Nephron (organoid): ENCODE measurements around the gene KDM6A.
"Not testable (repeated sequence)": the region's sequence is repeated elsewhere in the genome, so short reads cannot be mapped to it uniquely, and the experiment has no call there.

Experiments used
- H3K27ac Mint-ChIP-seq, 3 experiments: 2 replicates each; pipeline ENCODE4 v1.8.0; 2020; ENCODE audit warnings: mixed read lengths in 3 of 3, mild to moderate bottlenecking in 2 of 3, moderate library complexity in 1 of 3
- H3K27me3 Mint-ChIP-seq: 2 replicates; pipeline ENCODE4 v1.8.0; 2021; ENCODE audit warnings: low read depth, mild to moderate bottlenecking, moderate library complexity, mixed read lengths
- H3K36me3 Mint-ChIP-seq: 2 replicates; pipeline ENCODE4 v1.8.0; 2020; ENCODE audit warnings: low read depth, mixed read lengths
- H3K4me1 Mint-ChIP-seq: 2 replicates; pipeline ENCODE4 v1.8.0; 2020; ENCODE audit warnings: mixed read lengths
- H3K4me3 Mint-ChIP-seq, 3 experiments: 2 replicates each; pipeline ENCODE4 v1.8.0; 2020; ENCODE audit warnings: mild to moderate bottlenecking in 3 of 3, mixed read lengths in 3 of 3, moderate library complexity in 2 of 3
- H3K9me3 Mint-ChIP-seq: 2 replicates; pipeline ENCODE4 v1.8.0; 2020; ENCODE audit warnings: mixed read lengths
- CTCF ChIP-seq, 3 experiments: fragments of 200-600 bp; sonication (generic); IDR thresholded peaks; one replicate each; pipeline ENCODE4 v1.5.0; 2021; ENCODE audit warnings: antibody characterized with exemption in 3 of 3; ENCODE audit not compliant: unreplicated experiment in 3 of 3

Gene KDM6A

GRCh38 chrX:44996277-44996676 lies 123.3 kb downstream of the KDM6A start:
- H3K36me3 Mint-ChIP-seq, result peaks cover 32% of the 10 kb centered on the region
- H3K9me3 Mint-ChIP-seq, result peaks cover 23% of the 10 kb centered on the region
- no peak overlapping the region for H3K4me3 Mint-ChIP-seq
- H3K27me3 Mint-ChIP-seq, result no peaks in the 10 kb centered on the region
- TF ChIP-seq CTCF (IDR thresholded peaks at IDR 0.05; ENCODE audit: unreplicated experiment in 3 of 3), result no peak
- H3K4me1 Mint-ChIP-seq, result peaks cover 5% of the 10 kb centered on the region
- H3K27ac Mint-ChIP-seq, result no peak overlapping the region

GRCh38 chrX:44997282-44997812 lies 124.4 kb downstream of the KDM6A start:
- Mint-ChIP-seq H3K27ac (peak overlapping the region in 1 of 3 experiments; percentile 65), H3K4me3 (no peak overlapping the region), H3K27me3 (no peaks in the 10 kb centered on the region), H3K4me1 (peaks cover 5% of the 10 kb centered on the region), H3K36me3 (peaks cover 29% of the 10 kb centered on the region), H3K9me3 (peaks cover 21% of the 10 kb centered on the region)
- TF ChIP-seq CTCF (IDR thresholded peaks at IDR 0.05; ENCODE audit: unreplicated experiment in 3 of 3), result no peak

GRCh38 chrX:44997888-44998287 lies 124.9 kb downstream of the KDM6A start:
- no peak for TF ChIP-seq CTCF (IDR thresholded peaks at IDR 0.05; ENCODE audit: unreplicated experiment in 3 of 3)
- H3K36me3 Mint-ChIP-seq, result peaks cover 27% of the 10 kb centered on the region
- no peak overlapping the region for H3K4me3 Mint-ChIP-seq
- H3K4me1 Mint-ChIP-seq, result peaks cover 5% of the 10 kb centered on the region
- no peaks in the 10 kb centered on the region for H3K27me3 Mint-ChIP-seq
- H3K9me3 Mint-ChIP-seq, result peaks cover 19% of the 10 kb centered on the region
- H3K27ac Mint-ChIP-seq, result peak overlapping the region in 2 of 3 experiments; percentile 18 to 65

DNA sequence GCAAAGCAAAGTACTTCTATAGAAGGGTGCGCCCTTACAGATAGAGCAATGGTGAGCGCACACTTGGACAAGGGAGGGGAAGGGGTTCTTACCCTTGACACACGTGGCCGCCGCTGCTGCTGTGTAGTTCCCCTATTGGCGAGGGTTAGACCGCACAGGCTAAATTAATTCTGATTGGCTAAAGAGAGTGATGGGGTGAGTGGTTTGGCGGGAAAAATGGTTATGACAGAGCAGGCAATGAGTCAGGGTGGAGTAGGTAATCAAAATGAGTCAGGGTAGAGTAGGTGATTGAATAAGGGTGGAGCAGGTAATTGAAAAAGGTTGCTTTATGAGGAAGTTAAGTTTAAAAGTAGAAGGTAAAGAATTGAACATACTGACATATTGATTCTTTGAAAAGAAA lies 126.2 kb downstream of the KDM6A start:
- H3K9me3 Mint-ChIP-seq, result peaks cover 13% of the 10 kb centered on the region
- H3K27ac Mint-ChIP-seq, H3K4me3 Mint-ChIP-seq, H3K4me1 Mint-ChIP-seq, H3K27me3 Mint-ChIP-seq: not testable (repeated sequence)
- peaks cover 17% of the 10 kb centered on the region for H3K36me3 Mint-ChIP-seq

GRCh38 chrX:44999872-45000271 lies 126.9 kb downstream of the KDM6A start:
- not testable (repeated sequence) for H3K27ac Mint-ChIP-seq, H3K4me3 Mint-ChIP-seq, H3K9me3 Mint-ChIP-seq, H3K4me1 Mint-ChIP-seq, H3K27me3 Mint-ChIP-seq
- peaks cover 17% of the 10 kb centered on the region for H3K36me3 Mint-ChIP-seq

DNA sequence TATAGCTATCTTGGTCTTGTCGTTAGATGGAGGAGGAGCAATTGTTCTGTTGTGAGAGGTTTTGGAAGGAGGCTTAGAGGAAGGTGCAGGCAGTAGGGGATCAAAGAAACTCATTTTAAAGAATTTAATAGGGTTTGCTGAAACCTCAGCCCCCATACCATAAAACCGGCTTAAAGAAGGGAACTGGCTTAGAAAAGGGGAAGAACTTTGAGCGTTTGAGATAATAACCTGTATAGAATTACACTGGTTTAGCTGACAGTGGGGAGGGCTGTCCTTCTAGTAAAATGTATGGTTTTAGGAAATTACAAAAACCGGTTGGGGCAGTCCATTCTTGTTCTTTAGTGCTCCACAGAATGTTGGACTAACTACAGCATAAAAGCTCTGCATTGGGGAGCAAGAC lies 128.1 kb downstream of the KDM6A start:
- H3K27ac Mint-ChIP-seq, result peak overlapping the region in 1 of 3 experiments; percentile 17
- no peak for TF ChIP-seq CTCF (IDR thresholded peaks at IDR 0.05; ENCODE audit: unreplicated experiment in 3 of 3)
- H3K4me3 Mint-ChIP-seq, result no peak overlapping the region

GRCh38 chrX:45003085-45003484 lies 130.1 kb downstream of the KDM6A start:
- Mint-ChIP-seq H3K9me3 (peaks cover 14% of the 10 kb centered on the region), H3K27ac (peak overlapping the region in 1 of 3 experiments; percentile 68), H3K4me3 (no peak overlapping the region), H3K4me1 (peaks cover under 1% of the 10 kb centered on the region), H3K36me3 (peaks cover 26% of the 10 kb centered on the region), H3K27me3 (no peaks in the 10 kb centered on the region)
- no peak for TF ChIP-seq CTCF (IDR thresholded peaks at IDR 0.05; ENCODE audit: unreplicated experiment in 3 of 3)

More for the DNA sequence above, 128.1 kb downstream of the KDM6A start:
- peaks cover 10% of the 10 kb centered on the region for H3K9me3 Mint-ChIP-seq
- H3K27me3 Mint-ChIP-seq, result no peaks in the 10 kb centered on the region
- H3K36me3 Mint-ChIP-seq, result peaks cover 20% of the 10 kb centered on the region
- H3K4me1 Mint-ChIP-seq, result peaks cover 5% of the 10 kb centered on the region
